ENCODE measurements around the gene KDM6A. TPM values are rescaled to one million over a fixed set of nuclear protein-coding genes. Genes with fewer than 3 reads are reported as not detected.

Gene KDM6A
- total RNA-seq, 4 donors from 2014 or later, result 20.5 to 47.0 (median 33.0) TPM

- TF ChIP-seq, protein P1, sequence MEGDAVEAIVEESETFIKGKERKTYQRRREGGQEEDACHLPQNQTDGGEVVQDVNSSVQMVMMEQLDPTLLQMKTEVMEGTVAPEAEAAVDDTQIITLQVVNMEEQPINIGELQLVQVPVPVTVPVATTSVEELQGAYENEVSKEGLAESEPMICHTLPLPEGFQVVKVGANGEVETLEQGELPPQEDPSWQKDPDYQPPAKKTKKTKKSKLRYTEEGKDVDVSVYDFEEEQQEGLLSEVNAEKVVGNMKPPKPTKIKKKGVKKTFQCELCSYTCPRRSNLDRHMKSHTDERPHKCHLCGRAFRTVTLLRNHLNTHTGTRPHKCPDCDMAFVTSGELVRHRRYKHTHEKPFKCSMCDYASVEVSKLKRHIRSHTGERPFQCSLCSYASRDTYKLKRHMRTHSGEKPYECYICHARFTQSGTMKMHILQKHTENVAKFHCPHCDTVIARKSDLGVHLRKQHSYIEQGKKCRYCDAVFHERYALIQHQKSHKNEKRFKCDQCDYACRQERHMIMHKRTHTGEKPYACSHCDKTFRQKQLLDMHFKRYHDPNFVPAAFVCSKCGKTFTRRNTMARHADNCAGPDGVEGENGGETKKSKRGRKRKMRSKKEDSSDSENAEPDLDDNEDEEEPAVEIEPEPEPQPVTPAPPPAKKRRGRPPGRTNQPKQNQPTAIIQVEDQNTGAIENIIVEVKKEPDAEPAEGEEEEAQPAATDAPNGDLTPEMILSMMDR (IDR thresholded peaks at IDR 0.05; ENCODE audit: low read depth), result no peak
Measured at GRCh38 chrX:44958480-44958879, 85.5 kb downstream of the KDM6A start.

DNA sequence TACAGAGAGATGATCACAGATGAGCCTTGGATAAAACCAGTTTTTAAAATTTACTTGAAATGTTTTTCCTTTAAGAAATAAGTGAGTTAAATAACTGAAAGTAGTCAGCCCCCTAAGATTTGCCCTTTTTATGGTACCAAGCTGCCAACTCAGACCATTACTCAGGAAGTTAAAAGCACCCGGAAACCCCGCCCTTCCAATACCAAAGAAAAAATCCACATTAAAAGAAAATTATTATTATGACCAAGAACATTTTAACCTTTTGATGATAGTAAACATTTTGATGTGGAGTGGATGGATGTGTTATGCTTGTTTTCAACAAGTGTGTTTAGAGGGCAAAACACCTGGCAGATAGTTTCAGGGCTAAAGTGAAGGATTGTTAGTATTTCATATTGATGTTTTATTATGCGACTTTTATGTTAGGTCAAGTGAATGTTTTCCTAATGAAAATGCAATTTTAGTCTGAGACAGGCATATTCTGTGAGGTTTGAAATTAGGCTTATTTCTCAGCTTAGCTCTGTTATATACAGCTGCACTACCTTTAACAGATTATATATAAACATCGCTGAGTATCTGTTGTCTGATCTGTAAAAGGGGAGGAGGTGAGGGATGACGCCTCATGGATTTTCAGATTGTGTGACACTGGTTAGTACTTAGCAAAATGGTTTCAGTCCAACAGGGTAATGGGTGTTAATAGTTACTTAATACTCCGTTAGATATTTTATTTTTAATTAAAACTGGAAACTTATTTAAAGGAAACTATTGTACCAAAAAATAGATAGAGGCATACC is 89.0 kb downstream of the KDM6A start:
- TF ChIP-seq, protein P1 (IDR thresholded peaks at IDR 0.05; ENCODE audit: low read depth), result no peak

- TF ChIP-seq, protein P1 (IDR thresholded peaks at IDR 0.05; ENCODE audit: low read depth), result no peak
Measured at GRCh38 chrX:44962944-44963343, 90.0 kb downstream of the KDM6A start.

DNA sequence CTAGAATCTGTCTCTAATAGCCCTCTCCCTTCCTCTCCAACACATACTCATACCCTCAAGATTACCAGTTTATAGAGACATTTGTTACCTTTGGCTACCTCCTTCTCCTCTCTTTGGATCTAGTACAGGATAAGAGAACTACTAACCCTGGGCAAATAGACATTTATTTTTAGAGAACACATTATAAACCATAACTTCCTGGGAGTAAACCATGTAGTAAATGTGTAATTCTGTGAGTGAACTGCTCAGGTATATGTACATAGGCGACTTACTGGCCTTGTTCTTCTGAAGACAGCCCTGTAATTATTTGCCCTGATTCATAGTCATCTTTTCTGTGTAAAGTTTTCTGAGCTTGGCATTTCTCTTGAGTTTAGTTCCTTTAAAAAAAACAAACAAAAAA is 94.2 kb downstream of the KDM6A start:
- TF ChIP-seq, protein P1 (IDR thresholded peaks at IDR 0.05; ENCODE audit: low read depth), result no peak

DNA sequence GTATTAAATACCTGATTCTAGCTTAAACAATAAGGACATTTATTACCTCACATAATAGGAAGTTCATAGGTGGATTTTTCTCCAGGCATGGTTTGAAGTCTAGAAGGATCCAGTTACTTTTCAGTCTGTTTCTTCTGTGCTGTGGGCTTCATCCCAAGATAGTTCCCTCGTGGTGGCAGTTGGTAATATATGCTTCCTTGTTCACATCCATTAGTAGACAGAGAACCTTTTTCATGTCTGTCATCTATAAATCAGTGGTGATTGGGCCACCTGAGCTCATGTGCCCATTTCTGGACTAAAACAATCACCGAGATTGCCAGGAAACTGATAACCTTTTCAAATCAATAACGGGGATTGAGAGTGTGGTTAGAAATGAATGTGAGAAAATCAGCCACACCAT is 97.7 kb downstream of the KDM6A start:
- TF ChIP-seq, protein P1 (IDR thresholded peaks at IDR 0.05; ENCODE audit: low read depth), result no peak

GRCh38 chrX:44971674-44972073 is 98.7 kb downstream of the KDM6A start:
- TF ChIP-seq, protein P1 (IDR thresholded peaks at IDR 0.05; ENCODE audit: low read depth), result no peak

GRCh38 chrX:44972132-44972531 is 99.1 kb downstream of the KDM6A start:
- TF ChIP-seq, protein P1 (IDR thresholded peaks at IDR 0.05; ENCODE audit: low read depth), result no peak
